ENCODE data around the gene LRIT1.

GRCh38 chr10:84184517-84184916 is 56.8 kb downstream of the LRIT1 start:
- TF ChIP-seq CBX3 (IDR thresholded peaks at IDR 0.05; ENCODE audit: low read depth) (no peak), POLR2AphosphoS5 (IDR thresholded peaks at IDR 0.05; ENCODE audit: low read depth, low read length) (no peak), POLR2A (IDR thresholded peaks at IDR 0.05; ENCODE audit: borderline replicate concordance, extremely low read depth, insufficient read depth, insufficient read length) (no peak), RAD21 (IDR thresholded peaks at IDR 0.05; ENCODE audit: low read depth) (no peak), REST (IDR thresholded peaks at IDR 0.05; ENCODE audit: low read depth) (no peak), FOSL1 (IDR thresholded peaks at IDR 0.05; ENCODE audit: low read depth) (no peak), TCF7L2 (IDR thresholded peaks at IDR 0.05; ENCODE audit: borderline replicate concordance, extremely low read depth, insufficient read depth, insufficient read length) (no peak), SRF (IDR thresholded peaks at IDR 0.05; ENCODE audit: low read depth) (no peak), ATF3 (IDR thresholded peaks at IDR 0.05) (no peak), EZH2phosphoT487 (IDR thresholded peaks at IDR 0.05; ENCODE audit: borderline replicate concordance) (no peak), CEBPB (IDR thresholded peaks at IDR 0.05; ENCODE audit: low read depth) (no peak)
- TF ChIP-seq, protein P1, sequence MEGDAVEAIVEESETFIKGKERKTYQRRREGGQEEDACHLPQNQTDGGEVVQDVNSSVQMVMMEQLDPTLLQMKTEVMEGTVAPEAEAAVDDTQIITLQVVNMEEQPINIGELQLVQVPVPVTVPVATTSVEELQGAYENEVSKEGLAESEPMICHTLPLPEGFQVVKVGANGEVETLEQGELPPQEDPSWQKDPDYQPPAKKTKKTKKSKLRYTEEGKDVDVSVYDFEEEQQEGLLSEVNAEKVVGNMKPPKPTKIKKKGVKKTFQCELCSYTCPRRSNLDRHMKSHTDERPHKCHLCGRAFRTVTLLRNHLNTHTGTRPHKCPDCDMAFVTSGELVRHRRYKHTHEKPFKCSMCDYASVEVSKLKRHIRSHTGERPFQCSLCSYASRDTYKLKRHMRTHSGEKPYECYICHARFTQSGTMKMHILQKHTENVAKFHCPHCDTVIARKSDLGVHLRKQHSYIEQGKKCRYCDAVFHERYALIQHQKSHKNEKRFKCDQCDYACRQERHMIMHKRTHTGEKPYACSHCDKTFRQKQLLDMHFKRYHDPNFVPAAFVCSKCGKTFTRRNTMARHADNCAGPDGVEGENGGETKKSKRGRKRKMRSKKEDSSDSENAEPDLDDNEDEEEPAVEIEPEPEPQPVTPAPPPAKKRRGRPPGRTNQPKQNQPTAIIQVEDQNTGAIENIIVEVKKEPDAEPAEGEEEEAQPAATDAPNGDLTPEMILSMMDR (IDR thresholded peaks at IDR 0.05 in 2 of 3, conservative IDR thresholded peaks at IDR 0.05 in 1 of 3; ENCODE audit: borderline replicate concordance in 1 of 3, insufficient read depth in 1 of 3, low read depth in 2 of 3, low read length in 2 of 3) = no peak
- TF ChIP-seq, protein P2, sequence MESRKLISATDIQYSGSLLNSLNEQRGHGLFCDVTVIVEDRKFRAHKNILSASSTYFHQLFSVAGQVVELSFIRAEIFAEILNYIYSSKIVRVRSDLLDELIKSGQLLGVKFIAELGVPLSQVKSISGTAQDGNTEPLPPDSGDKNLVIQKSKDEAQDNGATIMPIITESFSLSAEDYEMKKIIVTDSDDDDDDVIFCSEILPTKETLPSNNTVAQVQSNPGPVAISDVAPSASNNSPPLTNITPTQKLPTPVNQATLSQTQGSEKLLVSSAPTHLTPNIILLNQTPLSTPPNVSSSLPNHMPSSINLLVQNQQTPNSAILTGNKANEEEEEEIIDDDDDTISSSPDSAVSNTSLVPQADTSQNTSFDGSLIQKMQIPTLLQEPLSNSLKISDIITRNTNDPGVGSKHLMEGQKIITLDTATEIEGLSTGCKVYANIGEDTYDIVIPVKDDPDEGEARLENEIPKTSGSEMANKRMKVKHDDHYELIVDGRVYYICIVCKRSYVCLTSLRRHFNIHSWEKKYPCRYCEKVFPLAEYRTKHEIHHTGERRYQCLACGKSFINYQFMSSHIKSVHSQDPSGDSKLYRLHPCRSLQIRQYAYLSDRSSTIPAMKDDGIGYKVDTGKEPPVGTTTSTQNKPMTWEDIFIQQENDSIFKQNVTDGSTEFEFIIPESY (IDR thresholded peaks at IDR 0.05; ENCODE audit: extremely low read depth, insufficient replicate concordance, low read length) = no peak

Measured in HCT116 (cell line).